GM18868 (cell line): ENCODE data around the gene TMEM220.
"Not testable (repeated sequence)": the region's sequence is repeated elsewhere in the genome, so short reads cannot be mapped to it uniquely, and the experiment has no call there.

Experiments
- ATAC-seq: cut with Tn5 transposase; IDR thresholded peaks from one replicate; pipeline ENCODE4 v1.9.1; 2021; ENCODE audit warnings: mild to moderate bottlenecking, moderate library complexity; ENCODE audit not compliant: unreplicated experiment

TMEM220 gene

DNA sequence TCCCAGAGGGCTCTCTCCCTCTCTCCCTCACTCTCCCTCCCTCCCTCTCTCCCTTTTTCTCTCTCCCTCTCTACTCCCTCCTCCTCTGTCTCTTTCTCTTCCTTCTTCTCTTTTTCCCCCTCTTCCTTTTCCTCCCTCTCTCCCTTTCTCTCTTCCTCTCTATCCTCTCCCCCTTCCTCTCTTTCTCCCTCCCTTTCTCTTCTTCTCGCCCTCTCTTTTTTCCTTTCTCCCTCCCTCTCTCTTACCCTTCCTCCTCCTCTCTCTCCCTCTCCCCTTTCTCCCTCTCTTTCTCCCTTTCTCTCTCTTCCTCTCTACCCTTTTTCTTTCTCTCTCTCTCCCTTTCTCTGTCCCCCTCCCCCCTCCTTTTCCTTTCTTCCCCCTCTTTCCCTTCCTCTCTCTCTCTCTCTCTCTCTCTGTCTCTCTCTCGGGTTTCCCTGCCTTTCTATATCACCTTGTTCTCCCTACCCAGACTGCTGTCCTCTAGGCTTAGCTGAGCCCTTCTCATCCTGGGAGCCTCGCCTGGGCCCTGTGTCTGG, 25.8 kb upstream of the TMEM220 start:
- no peak for ATAC-seq

DNA sequence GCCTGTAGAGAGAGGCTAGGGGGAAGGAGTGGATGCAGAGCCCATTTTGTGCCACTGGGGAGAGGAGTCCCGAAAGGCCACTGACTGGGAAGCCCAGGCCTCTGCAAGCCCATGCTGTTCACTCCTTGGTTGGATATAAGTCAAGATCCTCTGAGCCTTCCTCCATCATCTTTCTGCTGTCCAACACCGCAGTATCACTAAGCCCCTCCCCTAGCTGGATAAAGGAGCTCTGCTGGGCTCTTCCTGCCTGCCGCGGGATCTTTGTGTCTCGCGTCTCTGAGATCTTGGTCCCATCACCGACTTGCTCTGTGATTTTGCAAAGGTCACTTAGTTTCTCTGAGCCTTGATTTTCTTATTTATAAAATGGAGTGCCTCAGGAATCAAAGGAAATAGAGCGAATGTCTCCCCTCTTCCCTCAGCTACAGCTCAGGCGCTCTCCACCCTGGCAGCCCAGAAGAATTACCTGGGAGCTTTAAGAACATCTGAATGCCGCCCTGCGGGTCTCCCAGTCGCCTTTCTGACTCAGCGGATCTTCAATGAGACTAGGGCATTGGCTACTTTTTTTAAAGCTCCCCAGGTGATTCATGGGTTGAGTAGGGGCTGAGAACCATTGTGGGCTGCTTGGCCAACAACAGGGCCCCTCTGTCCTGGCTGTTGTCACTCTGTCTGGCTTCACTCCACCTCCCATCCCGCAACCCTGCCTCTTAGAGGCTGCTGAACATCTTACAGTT, 25.2 kb upstream of the TMEM220 start:
- ATAC-seq: no peak

DNA sequence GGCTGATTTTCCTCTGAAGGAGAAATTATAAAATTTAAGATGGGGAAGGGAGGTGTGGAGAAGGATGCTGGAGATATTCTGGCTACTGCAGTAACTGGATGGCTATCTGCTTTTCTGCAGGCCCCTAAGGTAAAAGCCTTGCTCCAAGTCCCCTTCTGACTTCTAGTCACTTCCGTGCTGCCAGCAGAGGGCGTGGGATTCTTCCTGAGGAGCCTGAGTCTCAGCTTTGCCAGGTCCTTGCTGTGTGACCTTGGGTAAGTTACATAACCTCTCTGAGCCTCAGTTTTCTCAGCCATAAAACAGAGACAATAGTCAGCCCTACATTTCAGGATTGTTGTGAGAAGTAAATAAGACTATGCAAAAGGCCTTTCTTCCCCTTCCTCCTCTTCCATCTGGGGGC, 24.3 kb upstream of the TMEM220 start:
- ATAC-seq: no peak

DNA sequence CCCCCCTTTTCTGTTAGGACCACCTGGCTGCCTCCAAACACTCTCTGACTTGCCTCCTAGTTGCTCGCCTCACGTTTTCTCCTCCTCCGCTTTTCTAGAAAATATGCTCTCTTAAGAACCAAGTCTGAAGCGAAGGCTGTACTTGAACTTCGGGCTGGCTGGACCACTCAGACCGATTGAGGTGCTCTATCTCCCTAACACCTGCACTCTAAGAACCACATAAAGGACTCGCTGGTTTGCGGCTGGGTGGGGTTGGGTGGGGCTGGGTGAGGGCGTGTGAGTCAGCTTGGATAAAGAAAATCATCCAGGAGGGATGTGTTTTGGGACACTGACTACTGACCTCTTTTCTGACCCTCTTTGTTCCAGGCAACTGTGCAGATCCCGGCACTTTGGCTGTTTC, 22.9 kb upstream of the TMEM220 start:
- ATAC-seq: no peak

DNA sequence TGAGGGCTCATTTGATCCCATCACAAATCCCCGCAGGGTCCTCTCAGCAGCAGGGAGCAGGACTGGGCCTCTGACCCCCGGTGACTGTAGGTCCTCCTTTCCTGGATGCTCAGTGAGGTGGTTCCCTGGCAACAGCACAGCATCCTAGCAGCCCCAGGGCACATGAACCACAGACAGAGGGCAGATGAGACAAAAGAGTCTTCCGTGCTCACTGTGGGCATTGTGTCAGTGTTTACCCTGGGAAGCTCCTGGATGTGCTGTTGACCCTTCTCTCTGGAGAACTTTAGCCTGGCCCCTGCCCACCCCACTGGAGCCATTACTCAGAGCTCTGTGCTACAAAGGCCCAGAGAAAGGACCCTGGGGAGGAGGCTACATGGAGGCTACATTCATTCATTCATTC, 21.7 kb upstream of the TMEM220 start:
- no peak for ATAC-seq

DNA sequence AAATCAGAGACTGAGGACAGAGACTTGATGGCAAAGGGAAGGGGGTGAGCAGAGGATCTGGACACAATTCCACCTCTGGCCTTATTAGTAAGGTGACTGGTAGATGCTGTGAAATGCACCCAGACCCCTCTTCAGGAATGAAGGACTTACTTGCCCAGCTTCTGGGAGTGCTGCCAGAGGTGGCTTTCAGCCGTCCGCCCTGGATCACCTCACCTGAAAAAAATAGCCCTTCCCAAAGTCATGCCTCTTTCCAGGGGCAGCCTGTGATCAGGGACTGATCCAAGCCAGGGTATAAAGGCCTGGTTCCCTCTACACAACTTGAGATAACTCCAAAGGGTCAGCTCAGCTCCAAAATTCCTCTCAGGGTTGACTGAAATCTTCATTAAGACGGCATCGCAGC, 20.4 kb upstream of the TMEM220 start:
- ATAC-seq: no peak

DNA sequence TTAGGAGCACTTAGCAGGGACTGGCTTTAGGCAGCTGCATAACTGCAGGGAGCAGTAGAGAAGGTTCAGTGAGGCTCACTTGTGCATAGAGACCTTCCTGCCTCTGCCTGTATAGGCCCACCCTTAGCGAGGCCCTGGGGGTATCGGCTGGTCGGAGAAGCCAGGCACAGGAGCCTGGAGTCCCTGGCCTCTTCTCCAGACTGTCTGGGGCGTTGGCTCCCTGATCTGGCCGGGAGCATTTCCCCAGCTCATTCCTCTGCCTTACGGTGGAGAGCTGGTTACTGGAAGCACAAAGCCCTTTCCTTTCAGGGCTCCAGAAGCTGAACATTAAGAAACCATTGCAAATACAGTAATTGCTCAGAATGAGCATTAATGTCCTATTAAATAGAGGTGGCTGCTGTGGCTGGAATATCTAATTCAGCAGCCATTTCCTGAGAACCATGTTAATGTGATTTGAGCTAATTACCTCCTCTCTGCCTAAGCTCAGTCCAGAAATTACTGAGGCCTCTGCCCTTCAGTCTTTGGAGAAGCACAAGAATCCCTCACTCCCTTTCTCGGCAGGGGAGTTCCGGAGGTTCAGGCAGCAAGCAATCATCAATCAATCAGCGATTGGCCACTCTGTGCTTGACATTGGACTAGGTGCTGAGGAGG, 18.8 kb upstream of the TMEM220 start:
- ATAC-seq: no peak

DNA sequence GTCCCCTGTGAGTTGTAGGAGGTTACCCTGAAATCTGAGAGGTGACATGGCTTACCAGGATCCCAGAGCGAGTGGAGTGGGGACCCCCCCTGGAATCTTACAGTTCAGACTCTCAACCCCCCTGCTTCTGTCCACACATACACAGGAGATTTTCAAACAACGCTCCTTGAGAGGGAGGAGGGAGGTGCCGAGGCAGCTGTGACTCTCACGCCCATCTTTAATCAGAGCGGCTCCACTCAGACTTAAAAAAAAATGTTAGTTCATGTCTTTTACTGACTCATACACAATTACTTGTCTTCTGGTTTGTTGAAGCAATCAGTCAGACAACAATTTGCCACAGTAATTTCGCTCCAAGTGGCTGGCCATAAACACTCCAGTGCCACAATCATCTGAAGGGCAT, 15.4 kb upstream of the TMEM220 start:
- ATAC-seq: no peak

DNA sequence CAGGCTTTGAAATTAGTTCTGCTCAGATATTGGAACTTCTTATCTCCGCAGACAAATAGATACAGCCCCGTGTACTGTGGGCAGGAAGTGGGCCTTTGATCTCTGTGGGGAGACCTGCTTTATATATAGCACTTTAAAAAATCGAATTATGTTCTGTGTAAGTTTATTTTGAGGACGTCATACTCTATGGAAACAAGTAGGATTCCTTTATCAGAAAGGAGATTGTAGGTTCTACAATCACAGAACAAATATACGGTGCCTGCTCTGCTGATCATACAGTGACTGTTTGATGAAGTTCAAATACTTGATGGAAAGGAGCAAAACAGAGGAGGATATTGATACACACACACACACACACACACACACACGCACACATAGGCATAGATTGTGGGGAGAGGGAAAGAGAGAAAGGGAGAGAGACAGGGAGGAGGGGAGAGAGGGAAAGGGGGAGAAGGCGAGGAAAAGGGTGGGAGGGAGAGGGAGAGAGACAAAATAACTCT, 14.7 kb upstream of the TMEM220 start:
- ATAC-seq: no peak

DNA sequence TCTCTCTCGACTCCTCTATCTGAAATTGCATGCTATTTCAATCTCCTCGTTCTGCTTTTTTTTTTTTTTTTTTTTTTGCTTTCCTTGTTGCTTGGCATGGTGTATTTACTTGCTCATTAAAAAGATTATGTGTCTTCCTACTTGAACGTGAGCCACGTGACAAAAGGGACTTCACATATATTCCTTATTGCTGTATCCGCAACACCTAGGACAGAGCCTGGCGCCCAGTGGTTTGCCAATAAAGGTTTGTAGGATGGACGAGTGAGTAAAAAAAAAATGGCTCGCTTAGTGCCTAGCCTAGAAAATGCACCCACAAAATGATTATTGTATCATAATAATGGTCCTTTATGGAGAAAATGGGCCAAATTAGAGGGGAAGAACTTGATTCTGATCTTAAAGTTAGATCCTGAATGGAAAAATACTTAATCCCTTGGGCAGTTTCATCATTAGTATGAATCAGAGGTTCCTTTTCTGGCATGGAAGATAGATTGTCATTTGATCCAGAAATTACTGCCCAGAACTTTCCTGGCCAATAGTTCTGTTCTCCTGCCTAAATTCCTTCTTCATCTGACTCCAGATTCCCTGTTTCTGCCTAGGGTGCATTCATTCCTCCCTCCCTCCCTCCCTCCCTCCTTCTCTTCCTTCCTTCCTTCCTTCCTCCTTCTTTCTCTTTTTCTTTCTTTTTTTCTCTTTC, 13.6 kb upstream of the TMEM220 start:
- ATAC-seq: no peak

DNA sequence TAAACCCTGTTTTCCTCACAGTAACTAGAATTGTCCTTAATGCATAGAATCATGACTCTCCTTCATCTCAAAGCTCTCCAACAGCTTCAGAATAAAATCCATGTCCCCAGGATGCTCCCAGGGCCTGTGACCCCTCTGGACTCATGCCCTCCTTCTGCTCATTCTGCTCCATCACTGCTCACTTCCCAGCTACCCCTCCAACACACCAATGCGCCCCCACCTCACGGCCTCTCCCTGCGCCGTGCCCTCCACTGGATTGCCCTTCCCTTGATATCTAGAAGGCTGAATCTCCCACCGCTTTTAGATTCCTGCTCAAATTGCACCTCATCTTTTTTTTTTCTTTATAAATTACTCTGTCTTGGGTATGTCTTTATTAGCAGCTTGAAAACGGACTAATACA, 12.6 kb upstream of the TMEM220 start:
- no peak for ATAC-seq

DNA sequence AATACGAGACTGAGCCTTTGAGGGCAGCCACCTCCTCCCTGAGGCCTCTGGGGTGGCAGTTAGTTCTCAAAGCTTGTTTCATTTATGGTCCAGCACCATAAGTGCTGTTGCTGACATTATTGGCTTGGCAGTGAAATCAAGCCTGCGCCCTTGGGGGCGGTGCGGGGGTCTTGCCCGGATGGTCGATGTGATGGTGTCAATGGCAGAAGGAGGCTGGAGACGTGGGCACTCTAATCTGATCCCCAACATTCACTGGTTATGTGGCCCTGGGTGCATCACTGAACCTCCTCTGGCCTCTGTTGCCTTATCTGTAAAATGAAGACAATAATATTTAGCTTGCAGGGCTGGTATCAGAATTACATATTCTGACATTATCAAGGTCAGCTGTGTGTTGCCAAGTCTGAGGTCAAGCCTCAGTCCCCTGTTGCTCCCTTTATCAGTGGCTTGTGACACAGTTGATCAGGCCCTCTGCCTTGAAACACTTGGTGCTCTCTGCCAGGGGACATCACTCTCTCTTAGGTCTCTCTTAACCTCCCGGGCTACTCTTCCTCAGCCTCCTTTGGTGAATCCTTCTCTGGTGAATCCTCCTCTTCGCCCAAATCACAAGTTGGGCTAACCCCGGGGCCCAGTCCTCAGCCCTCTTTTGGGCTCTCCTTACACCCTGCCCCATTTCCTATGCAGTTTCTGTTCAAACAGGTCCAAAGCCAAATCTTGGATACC, 11.8 kb upstream of the TMEM220 start:
- ATAC-seq: no peak

DNA sequence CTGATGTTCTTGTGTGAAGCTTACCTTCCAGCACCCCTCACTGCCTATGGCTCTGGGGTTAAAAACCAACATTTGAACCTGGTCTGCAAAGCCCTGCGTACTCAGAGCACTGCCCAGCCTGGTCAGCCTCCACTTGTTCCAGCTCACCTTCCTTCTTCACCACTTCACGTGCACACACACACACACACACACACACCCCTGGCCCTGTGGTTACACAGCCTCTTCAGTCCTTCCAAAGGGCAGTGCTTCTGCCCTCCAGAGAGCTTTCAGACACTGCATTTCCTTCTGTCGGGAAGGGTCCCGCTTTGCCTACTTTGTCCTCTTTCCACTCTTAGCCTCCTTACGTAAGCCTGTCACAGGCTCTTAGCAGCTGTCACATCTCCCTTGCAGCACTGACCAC, 9.6 kb upstream of the TMEM220 start:
- ATAC-seq: no peak

DNA sequence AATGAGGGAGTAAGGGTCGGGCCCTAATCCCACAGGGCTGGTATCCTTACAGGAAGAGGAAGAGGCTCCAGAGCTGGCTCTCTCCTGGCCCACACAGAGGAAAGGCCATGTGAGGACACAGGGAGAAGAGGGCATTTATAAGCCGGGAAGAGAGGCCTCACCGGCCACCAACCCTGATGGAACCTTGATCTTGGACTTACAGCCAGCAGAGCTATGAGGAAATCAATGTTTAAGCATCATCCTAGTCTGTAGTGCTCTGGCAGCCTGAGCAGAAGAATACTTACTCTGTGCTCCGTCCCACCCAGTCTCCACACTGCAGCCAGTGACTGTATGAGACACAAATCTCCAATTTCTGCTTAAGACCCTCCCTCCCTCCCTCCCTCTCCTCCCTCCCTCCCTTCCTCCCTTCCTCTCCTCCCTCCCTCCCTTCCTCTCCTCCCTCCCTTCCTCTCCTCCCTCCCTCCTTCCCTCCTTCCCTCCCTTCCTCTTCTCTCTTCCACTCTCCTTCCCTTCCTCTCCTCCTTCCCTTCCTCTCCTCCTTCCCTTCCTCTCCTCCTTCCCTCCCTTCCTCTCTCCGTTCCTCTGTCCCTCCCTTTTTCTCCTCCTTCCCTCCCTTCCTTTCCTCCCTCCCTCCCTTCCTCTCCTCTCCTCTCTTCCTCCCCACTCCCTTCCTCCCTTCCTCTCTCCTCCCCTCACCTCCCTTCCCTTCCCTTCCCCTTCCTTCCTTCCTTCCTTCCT, 8.9 kb upstream of the TMEM220 start:
- ATAC-seq: no peak

DNA sequence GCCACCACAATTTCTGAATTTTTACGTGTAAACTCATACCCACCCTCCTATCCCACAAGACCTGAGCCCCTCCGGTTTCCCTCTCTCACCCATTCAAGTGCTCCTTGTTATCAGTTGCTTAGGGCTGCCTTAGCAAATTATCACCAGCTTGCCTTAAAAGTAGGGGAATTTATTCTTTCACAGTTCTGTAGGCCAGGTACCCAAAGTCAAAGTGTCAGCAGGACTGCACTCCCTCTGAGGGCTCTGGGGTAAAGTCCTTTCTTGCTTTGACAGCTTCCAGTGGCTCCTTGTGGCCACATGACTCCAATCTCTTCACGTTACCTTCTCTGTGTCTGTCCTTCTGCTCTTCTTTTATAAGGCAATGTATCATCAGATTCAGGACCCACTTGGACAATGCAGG, 7.9 kb upstream of the TMEM220 start:
- ATAC-seq: no peak

DNA sequence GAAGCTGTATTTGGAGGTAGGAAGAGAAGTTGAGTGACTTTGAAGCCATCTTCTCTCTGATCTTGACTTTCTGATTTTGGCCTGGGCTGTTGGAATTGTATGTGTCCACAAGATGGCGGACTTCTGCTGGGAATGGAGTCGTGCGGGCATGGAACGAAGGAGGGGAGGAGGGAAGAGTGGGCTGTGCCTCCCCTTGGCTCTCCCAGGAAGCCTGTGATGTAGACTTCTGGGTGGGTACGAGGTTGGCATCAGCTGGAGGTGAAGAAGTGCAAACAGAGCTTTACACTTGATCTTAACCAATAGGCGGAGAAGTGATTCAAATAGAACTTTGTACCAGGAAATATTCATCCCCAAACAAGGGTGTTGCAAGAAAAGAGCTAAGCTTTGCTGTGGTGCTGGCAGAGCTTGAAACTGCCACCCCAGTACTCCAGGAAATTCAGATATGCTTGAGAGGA, 7.4 kb upstream of the TMEM220 start:
- ATAC-seq: no peak

DNA sequence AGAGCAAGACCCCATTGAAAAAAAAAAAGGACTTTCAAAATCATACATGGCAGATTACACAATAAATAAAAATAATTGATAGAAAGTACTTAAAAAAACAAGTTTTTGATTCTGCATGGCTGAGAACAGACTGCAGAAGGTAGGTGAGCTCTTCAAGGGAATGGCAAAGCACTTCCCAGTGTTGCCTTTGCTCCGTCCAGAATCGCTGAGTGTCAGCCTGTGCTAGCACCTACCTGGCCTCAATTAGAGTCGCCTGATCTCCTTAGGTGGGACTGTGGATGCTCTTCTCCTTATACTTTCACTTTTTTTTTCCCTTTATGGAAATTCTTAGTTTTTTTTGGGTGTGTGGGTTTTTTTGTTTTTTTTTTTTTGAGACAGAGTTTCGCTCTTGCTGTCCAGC, 6.0 kb upstream of the TMEM220 start:
- no peak for ATAC-seq

DNA sequence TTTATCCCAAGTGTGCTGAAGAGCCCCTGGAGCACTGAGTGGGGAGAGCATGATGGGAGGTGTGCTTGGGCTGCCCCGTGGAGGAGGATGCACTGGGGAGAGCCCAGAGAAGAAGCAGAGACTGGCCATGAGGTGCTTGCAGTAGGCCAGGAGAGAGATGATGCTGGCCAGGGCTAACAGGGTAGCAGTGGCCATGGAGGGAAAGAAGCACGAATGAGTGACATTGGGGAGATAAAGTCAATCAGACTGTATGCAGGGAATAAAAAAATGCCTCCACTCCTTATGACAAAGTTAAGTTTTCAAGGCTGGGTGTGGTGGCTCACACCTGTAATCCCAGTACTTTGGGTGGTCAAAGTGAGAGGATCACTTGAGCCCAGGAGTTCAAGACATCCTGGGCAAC, 5.4 kb upstream of the TMEM220 start:
- ATAC-seq: no peak

DNA sequence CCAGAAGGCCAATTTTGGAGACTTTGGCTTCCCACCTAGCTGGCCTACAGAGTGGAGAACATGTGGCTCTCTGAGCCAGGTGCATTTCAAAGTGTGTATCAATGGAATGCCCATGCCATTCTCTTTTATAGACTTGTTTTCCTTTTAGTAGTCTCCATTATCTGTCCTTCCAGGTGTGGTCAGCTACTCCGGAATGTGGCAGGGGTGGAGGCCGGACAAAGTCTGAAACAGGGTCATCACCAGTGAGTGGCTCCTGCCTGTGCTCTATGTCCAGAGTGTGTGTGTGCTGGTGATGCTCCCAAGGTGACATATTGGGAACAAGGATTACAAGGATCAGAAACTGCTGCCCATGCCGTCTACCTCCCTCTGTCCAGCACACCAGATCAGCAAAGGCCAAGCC, 3.8 kb upstream of the TMEM220 start:
- no peak for ATAC-seq

DNA sequence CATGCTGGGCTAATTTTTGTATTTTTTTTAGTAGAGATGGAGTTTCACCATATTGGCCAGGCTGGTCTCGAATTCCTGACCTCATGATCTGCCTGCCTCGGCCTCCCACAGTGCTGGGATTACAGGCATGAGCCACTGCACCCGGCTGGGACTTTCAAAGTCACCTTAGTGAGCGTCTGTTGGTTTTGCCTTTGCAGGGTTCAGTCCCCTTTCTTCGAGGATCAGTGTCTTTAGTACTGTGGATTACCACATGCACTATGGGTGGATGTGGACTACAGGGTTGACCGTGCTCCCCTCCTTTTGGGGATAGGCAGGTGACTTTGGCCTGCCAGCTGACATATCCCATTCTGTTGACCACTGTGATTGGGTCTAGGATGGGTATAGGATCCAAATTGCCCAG, 2.3 kb upstream of the TMEM220 start:
- not testable (repeated sequence) for ATAC-seq
